Neural crest cell (in vitro differentiated cells): ENCODE data around the gene LILRA6. TPM values are rescaled to one million over a fixed set of nuclear protein-coding genes. Genes with fewer than 3 reads are reported as not detected.
A peak's percentile ranks its signal among the peaks of the same experiment; 100 is the strongest.
"Not testable (repeated sequence)": the region's sequence is repeated elsewhere in the genome, so short reads cannot be mapped to it uniquely, and the experiment has no call there.

Source experiments
- DNase-seq: peaks from one replicate; pipeline ENCODE4 v3.0.0; 2021; ENCODE audit warnings: low read depth, mixed read lengths, low spot score
- H3K27ac Mint-ChIP-seq: one replicate; pipeline ENCODE4 v1.8.0; 2021; ENCODE audit warnings: mild to moderate bottlenecking, mixed read lengths; ENCODE audit not compliant: unreplicated experiment
- H3K27me3 Mint-ChIP-seq: 2 replicates; pipeline ENCODE4 v1.8.0; 2021; ENCODE audit warnings: low read depth, mild to moderate bottlenecking, mixed read lengths
- H3K36me3 Mint-ChIP-seq: 2 replicates; pipeline ENCODE4 v1.8.0; 2021; ENCODE audit warnings: low read depth, mild to moderate bottlenecking, mixed read lengths
- H3K4me1 Mint-ChIP-seq: 2 replicates; pipeline ENCODE4 v1.8.0; 2021; ENCODE audit warnings: mixed read lengths
- H3K4me3 Mint-ChIP-seq: one replicate; pipeline ENCODE4 v1.8.0; 2021; ENCODE audit warnings: mild to moderate bottlenecking, mixed read lengths
- H3K9me3 Mint-ChIP-seq: 2 replicates; pipeline ENCODE4 v1.8.0; 2021; ENCODE audit warnings: mixed read lengths
- CTCF ChIP-seq: fragments of 200-600 bp; sonication (generic); conservative IDR thresholded peaks from 2 replicates; pipeline ENCODE4 v1.5.0; 2021; ENCODE audit warnings: antibody characterized with exemption, mild to moderate bottlenecking
- total RNA-seq: library from RNA; stranded (reverse); gene quantifications from 2 replicates; pipeline ENCODE4 v1.2.1, GENCODE V29; 2021

The LILRA6 gene
- total RNA-seq, 1 donor from 2014 or later, result not detected

GRCh38 chr19:54252243-54252642 is 9.7 kb upstream of the LILRA6 start:
- no peak for DNase-seq
- Mint-ChIP-seq H3K9me3 (no peaks in the 10 kb centered on the region), H3K36me3 (no peaks in the 10 kb centered on the region), H3K27me3 (peaks cover 12% of the 10 kb centered on the region), H3K4me1 (peaks cover 5% of the 10 kb centered on the region), H3K27ac (no peak overlapping the region), H3K4me3 (no peak overlapping the region)
- TF ChIP-seq CTCF, result no peak

GRCh38 chr19:54248016-54248601 is 5.5 kb upstream of the LILRA6 start:
- no peak for TF ChIP-seq CTCF
- peaks cover 8% of the 10 kb centered on the region for H3K4me1 Mint-ChIP-seq
- H3K36me3 Mint-ChIP-seq, result no peaks in the 10 kb centered on the region
- DNase-seq, result no peak
- H3K9me3 Mint-ChIP-seq, result no peaks in the 10 kb centered on the region
- H3K27ac Mint-ChIP-seq, result no peak overlapping the region
- H3K27me3 Mint-ChIP-seq, result peaks cover 10% of the 10 kb centered on the region
- H3K4me3 Mint-ChIP-seq, result no peak overlapping the region

- Mint-ChIP-seq H3K27me3 (peaks cover 10% of the 10 kb centered on the region), H3K4me3 (no peak overlapping the region), H3K9me3 (no peaks in the 10 kb centered on the region), H3K27ac (no peak overlapping the region), H3K4me1 (peaks cover 8% of the 10 kb centered on the region), H3K36me3 (no peaks in the 10 kb centered on the region)
- no peak for DNase-seq
- TF ChIP-seq CTCF, result no peak
These were observed 4.7 kb upstream of the LILRA6 start for GRCh38 chr19:54247106-54247930.

- Mint-ChIP-seq H3K9me3 (no peaks in the 10 kb centered on the region), H3K27ac (peak overlapping the region; percentile 71), H3K27me3 (peaks cover 10% of the 10 kb centered on the region), H3K4me1 (peaks cover 8% of the 10 kb centered on the region), H3K4me3 (no peak overlapping the region), H3K36me3 (no peaks in the 10 kb centered on the region)
- TF ChIP-seq CTCF, result no peak
- no peak for DNase-seq
These were observed 3.3 kb upstream of the LILRA6 start for GRCh38 chr19:54245936-54246335.

GRCh38 chr19:54243809-54244208 is 1.2 kb upstream of the LILRA6 start:
- not testable (repeated sequence) for H3K27ac Mint-ChIP-seq, DNase-seq, H3K27me3 Mint-ChIP-seq, H3K4me3 Mint-ChIP-seq, H3K36me3 Mint-ChIP-seq, H3K4me1 Mint-ChIP-seq, H3K9me3 Mint-ChIP-seq

GRCh38 chr19:54242234-54242633 is 356 bp downstream of the LILRA6 start:
- H3K27ac Mint-ChIP-seq, H3K4me1 Mint-ChIP-seq, H3K9me3 Mint-ChIP-seq, H3K36me3 Mint-ChIP-seq, H3K4me3 Mint-ChIP-seq, DNase-seq, H3K27me3 Mint-ChIP-seq: not testable (repeated sequence)

- not testable (repeated sequence) for DNase-seq, H3K4me1 Mint-ChIP-seq, H3K27ac Mint-ChIP-seq, H3K36me3 Mint-ChIP-seq, H3K9me3 Mint-ChIP-seq, H3K4me3 Mint-ChIP-seq
- peaks cover 17% of the 10 kb centered on the region for H3K27me3 Mint-ChIP-seq
These were observed 1.9 kb downstream of the LILRA6 start for GRCh38 chr19:54240372-54241336.

GRCh38 chr19:54239491-54240371 is 2.9 kb downstream of the LILRA6 start:
- Mint-ChIP-seq H3K27me3 (peaks cover 23% of the 10 kb centered on the region), H3K27ac (peak overlapping the region; percentile 78)
- not testable (repeated sequence) for H3K9me3 Mint-ChIP-seq, DNase-seq, H3K4me1 Mint-ChIP-seq, H3K4me3 Mint-ChIP-seq, H3K36me3 Mint-ChIP-seq
